Right cardiac atrium (tissue), 5 donors: Measurements from ENCODE around the gene CLEC17A. TPM values are rescaled to one million over a fixed set of nuclear protein-coding genes. Genes with fewer than 3 reads are reported as not detected.
"Not testable (repeated sequence)": the region's sequence is repeated elsewhere in the genome, so short reads cannot be mapped to it uniquely, and the experiment has no call there.

ENCODE experiments used
- ATAC-seq, 2 donors: fragments of 200-7000 bp; cut with Tn5 transposase; one replicate each; pipeline versions ENCODE4 v1.8.0 to v1.9.1; 2020; ENCODE audit warnings: moderate library complexity in 2 of 2, mild to moderate bottlenecking in 1 of 2
- DNase-seq, 3 donors: peaks; one replicate each; pipeline ENCODE4 v3.0.0-alpha.2; 2020
- H3K27ac ChIP-seq: one replicate; pipeline ENCODE4 v1.5.1; 2013; ENCODE audit warnings: mild to moderate bottlenecking, low read length, control low read depth, moderate library complexity
- H3K27me3 ChIP-seq: one replicate; pipeline ENCODE4 v1.6.1; 2013; ENCODE audit not compliant: control insufficient read depth, insufficient read depth
- H3K4me1 ChIP-seq: one replicate; pipeline ENCODE4 v1.6.1; 2013; ENCODE audit warnings: low read length; ENCODE audit not compliant: control insufficient read depth, insufficient read depth
- H3K4me3 ChIP-seq: one replicate; pipeline ENCODE4 v1.5.1; 2013; ENCODE audit warnings: low read length, control low read depth
- H3K9me3 ChIP-seq: one replicate; pipeline ENCODE4 v1.6.1; 2013; ENCODE audit warnings: low read length; ENCODE audit not compliant: control insufficient read depth
- WGBS: extraction: QIAGEN DNeasy Blood & Tissue Kit; methylation state at CpG from one replicate; pipeline ENCODE4 v1.1.7; 2013; 5-methylcytosine and 5-hydroxymethylcytosine counted together
- intact Hi-C, 4 donors: fragments of 100-400 bp; cut with DNase I; formaldehyde crosslinking; loops; one replicate each; pipeline versions ENCODE4 v1.11.0 to v1.14.0; 2022 to 2023
- polyA plus RNA-seq: library from polyadenylated mRNA; stranded (reverse); fragments of 200-250 nt; gene quantifications from one replicate; pipeline ENCODE4 v1.2.3, GENCODE V29; 2013
- total RNA-seq, 4 donors: library from RNA; stranded (reverse); fragmentation: NEBNext Ultra II Directional; extraction: Animal tissue kit (Norgen Biotek cat#: 25700); gene quantifications; one replicate each; pipeline ENCODE4 v1.2.1, GENCODE V29; 2021
- donor health status: healthy with polysubstance abuse.
- donor health status: DM: no; HTN: yes; CAD: no.
- donor health status: DM: no; HTN: no; CAD: no.
- donor health status: DM: no; HTN: yes; CAD: no; lungs with severe emphysema.
- donor health status: DM: yes; HTN: yes; CAD: no.

The CLEC17A gene
- total and polyA plus RNA-seq, 5 donors = not detected

DNA sequence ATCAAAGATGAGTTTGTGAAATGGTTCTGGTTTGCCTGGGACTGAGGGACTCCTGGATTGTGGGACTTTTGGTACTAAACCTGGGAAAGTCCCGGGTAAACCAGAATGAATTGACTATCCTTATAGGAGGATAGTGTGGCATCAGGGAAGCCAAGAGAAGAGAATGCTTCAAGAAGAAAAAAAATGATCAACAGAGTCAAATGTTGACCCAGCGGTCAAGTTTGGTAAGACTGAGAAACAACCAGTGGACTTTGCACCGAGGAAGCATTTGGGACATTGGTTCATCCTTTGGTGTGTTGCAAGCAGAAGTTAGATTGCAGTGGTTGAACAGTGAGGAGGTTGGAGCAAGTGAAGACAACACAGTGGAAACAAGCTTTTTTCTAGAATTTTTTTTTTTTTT, 33.5 kb downstream of the CLEC17A start:
- Histone ChIP-seq H3K4me1 (no peaks in the 10 kb centered on the region), H3K27ac (no peak overlapping the region), H3K9me3 (peaks cover 2% of the 10 kb centered on the region), H3K27me3 (no peaks in the 10 kb centered on the region), H3K4me3 (no peak overlapping the region)
- intact Hi-C loops = no loop called here
- DNase-seq = no peak
- 87% methylated on average over 3 of the region's 3 CpGs for WGBS
- ATAC-seq = no peak

DNA sequence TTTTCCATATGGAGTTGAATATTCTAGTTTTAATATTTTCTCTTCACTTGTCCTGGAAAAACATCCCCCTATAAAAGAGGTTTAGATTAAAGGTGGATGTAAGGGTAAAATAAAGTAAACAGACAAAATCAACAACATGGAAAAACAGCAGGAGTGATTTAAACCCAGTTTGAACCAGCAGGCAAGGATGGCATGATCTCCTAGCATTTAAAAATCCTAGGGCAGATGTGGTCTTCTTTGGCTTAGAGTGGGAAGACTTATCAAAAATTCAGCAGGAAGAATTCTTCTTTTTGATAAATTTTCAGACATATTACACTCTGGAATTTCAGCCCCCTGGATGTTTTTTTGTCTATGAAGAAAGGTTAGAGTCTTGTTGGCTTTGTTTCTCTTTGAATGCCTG, 36.5 kb downstream of the CLEC17A start:
- DNase-seq (no peak), ATAC-seq (no peak)
- Histone ChIP-seq H3K27me3 (no peaks in the 10 kb centered on the region), H3K4me1 (no peaks in the 10 kb centered on the region), H3K4me3 (no peak overlapping the region), H3K9me3 (peaks cover 2% of the 10 kb centered on the region), H3K27ac (no peak overlapping the region)
- intact Hi-C loops = no loop called here

DNA sequence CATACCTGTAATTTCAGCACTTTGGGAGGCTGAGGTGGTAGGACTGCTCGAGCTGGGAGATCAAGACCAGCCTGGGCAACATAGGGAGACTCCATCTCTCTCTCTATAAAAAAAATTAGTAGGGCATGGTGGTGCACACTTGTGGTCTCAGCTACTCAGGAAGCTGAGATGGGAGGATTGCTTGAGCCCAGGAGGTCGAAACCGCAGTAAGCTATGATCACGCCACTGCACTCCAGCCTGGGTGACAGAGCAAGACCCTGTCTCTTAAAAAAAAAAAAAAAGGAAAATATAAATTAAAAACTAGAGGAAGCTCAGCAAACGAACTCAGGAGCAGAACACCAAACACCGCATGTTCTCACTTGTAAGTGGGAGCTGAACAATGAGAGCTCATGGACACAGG, 41.6 kb downstream of the CLEC17A start:
- H3K4me1 ChIP-seq, ATAC-seq, H3K27ac ChIP-seq, DNase-seq, H3K4me3 ChIP-seq, intact Hi-C loops, H3K9me3 ChIP-seq, H3K27me3 ChIP-seq: not testable (repeated sequence)
- 78% methylated on average over 6 of the region's 6 CpGs for WGBS

DNA sequence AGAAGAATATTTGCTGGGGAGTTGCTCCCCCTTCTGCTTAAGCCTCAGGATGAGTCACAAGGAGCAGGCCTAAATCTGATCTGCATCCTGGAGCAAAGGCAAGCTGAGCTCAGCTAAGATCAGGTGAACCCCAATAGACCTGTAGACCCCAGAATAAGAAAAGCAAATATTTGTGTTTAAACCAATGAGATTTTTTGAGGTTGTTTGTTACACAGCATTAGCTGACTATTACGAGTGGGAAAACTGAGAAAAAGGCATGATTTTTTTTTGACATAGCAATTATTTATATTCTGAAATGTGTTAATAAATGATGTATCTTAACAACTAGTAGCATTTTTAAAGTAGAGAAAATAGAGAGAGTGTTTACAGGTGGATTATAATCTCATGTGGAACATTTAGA, 46.7 kb downstream of the CLEC17A start:
- Histone ChIP-seq H3K4me1 (no peaks in the 10 kb centered on the region), H3K27me3 (no peaks in the 10 kb centered on the region), H3K9me3 (peaks cover 2% of the 10 kb centered on the region), H3K27ac (no peak overlapping the region), H3K4me3 (no peak overlapping the region)
- DNase-seq = no peak
- intact Hi-C loops = no loop called here
- WGBS = 84% methylated on average over 1 of the region's 1 CpG
- ATAC-seq = no peak

DNA sequence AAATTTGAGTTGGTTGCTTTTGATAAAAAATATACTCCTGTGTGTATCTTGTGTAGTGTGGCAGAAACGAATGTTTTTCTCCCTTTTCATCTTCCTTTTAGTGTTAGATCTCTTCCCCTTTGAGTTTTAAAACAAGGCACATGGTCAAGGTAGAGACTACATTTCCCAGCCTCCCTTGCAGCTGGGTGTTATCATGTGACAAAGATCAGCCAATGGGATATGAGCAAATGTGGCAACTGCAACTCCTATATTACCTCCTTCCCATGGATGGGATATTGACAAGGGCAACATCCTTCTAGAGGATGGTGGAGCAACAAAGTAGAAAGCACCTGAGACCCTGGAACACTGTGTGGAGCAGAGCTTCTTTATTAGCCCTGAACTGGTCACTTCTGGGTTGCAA, 49.4 kb downstream of the CLEC17A start:
- intact Hi-C loops = no loop called here
- H3K4me1 ChIP-seq = no peaks in the 10 kb centered on the region
- no peaks in the 10 kb centered on the region for H3K27me3 ChIP-seq
- 17% methylated on average over 1 of the region's 1 CpG for WGBS
- peaks cover 2% of the 10 kb centered on the region for H3K9me3 ChIP-seq
- H3K27ac ChIP-seq = no peak overlapping the region
- no peak overlapping the region for H3K4me3 ChIP-seq
- ATAC-seq (no peak), DNase-seq (no peak)

DNA sequence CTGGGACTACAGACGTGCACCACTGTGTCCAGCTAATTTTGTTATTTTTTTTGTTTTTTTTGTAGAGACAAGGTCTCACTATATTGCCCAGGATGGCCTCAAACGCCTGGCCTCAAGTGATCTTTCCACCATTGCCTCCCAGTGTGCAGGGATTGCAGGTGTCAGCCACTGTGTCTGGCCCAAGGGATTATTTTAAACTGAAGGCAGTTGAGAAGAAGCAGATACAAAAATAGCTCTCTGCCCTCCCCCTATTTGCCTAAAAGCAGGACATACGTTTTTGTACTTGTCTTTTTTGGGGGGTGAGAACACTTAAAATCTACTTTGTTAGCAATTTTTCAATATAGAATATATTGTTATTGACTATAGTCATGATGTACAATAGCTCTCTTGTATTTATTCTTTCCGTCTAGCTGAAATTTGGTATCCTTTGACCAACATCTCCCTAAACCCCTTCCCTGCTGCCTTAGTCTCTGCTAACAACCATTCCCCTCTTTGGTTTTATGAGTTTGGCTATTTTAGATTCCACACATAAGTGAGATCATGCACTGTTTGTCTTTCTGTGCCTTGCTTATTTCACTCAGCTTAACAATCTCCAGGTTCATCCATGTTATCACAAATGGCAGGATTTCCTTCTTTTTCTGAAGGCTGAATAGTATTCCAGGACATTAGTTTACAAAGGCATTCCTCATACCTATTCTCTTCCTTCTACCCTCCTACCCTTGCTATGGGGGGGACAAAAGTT, 56.8 kb downstream of the CLEC17A start:
- ATAC-seq (no peak), DNase-seq (no peak)
- Histone ChIP-seq H3K4me1 (no peaks in the 10 kb centered on the region), H3K4me3 (no peak overlapping the region), H3K27ac (no peak overlapping the region), H3K9me3 (peaks cover 4% of the 10 kb centered on the region), H3K27me3 (no peaks in the 10 kb centered on the region)
- WGBS = 48% methylated on average over 4 of the region's 4 CpGs
- intact Hi-C loops = no loop called here

DNA sequence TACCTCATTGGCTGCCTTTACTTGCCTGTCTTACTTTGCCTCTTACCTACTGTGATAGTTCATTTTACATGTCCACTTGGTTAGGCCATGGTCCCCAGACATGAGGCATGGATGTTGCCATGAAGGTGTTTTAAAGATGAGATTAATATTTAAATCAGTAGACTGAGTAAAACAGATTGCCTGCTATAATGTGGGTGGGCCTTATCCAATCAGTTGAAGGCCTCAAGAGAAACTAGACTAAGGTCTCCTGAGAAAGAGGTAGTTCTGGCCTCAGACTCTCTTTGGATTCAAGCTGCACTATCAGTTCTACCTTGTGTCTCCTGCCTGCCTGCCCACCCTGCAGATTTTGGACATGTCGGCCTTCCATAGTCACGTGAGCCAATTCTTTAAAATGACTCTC, 65.6 kb downstream of the CLEC17A start:
- DNase-seq = no peak
- H3K27me3 ChIP-seq = no peaks in the 10 kb centered on the region
- no peaks in the 10 kb centered on the region for H3K9me3 ChIP-seq
- WGBS = 91% methylated on average over 2 of the region's 2 CpGs
- H3K27ac ChIP-seq = no peak overlapping the region
- intact Hi-C loops = no loop called here
- no peaks in the 10 kb centered on the region for H3K4me1 ChIP-seq
- no peak overlapping the region for H3K4me3 ChIP-seq
- ATAC-seq = no peak

DNA sequence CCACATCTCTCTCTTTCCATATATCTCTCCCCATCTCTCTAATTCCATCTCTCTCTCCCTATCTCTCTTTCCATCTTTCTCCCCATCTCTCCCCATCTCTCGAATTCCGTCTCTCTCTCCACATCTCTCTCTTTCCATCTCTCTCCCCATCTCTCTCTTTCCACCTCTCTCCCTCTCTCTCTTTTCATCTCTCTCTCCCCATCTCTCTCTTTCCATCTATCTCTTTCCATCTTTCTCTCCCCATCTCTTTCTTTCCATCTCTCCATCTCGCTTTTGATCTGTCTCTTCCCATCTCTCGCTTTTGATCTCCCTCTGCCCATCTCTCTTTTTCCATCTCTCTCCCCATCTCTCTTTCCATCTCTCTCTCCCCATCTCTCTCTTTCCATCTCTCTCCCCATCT, 66.1 kb downstream of the CLEC17A start:
- no peaks in the 10 kb centered on the region for H3K4me1 ChIP-seq
- H3K27me3 ChIP-seq = no peaks in the 10 kb centered on the region
- WGBS = 66% methylated on average over 4 of the region's 4 CpGs
- ATAC-seq (no peak), DNase-seq (no peak)
- no peaks in the 10 kb centered on the region for H3K9me3 ChIP-seq
- no peak overlapping the region for H3K27ac ChIP-seq
- intact Hi-C loops = no loop called here
- H3K4me3 ChIP-seq = no peak overlapping the region

DNA sequence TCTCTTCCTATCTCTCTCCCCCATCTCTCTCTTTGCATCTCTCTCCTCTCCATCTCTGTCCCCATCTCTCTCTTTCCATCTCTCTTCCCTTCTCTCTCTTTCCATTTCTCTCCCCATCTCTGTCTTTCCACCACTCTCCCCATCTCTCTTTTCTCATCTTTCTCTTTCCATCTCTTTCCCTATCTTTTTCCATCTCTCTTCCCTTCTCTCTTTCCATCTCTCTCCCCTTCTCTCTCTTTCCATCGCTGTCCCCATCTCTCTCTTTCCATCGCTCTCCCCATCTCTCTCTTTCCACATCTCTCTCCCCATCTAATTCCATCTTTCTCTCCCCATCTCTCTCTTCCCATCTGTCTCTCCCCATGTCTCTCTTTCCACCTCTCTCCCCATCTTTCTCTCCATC, 67.3 kb downstream of the CLEC17A start:
- H3K4me3 ChIP-seq = no peak overlapping the region
- no peaks in the 10 kb centered on the region for H3K9me3 ChIP-seq
- no peaks in the 10 kb centered on the region for H3K4me1 ChIP-seq
- H3K27me3 ChIP-seq = no peaks in the 10 kb centered on the region
- ATAC-seq (no peak), DNase-seq (no peak)
- intact Hi-C loops = no loop called here
- WGBS = 69% methylated on average over 2 of the region's 2 CpGs
- no peak overlapping the region for H3K27ac ChIP-seq

DNA sequence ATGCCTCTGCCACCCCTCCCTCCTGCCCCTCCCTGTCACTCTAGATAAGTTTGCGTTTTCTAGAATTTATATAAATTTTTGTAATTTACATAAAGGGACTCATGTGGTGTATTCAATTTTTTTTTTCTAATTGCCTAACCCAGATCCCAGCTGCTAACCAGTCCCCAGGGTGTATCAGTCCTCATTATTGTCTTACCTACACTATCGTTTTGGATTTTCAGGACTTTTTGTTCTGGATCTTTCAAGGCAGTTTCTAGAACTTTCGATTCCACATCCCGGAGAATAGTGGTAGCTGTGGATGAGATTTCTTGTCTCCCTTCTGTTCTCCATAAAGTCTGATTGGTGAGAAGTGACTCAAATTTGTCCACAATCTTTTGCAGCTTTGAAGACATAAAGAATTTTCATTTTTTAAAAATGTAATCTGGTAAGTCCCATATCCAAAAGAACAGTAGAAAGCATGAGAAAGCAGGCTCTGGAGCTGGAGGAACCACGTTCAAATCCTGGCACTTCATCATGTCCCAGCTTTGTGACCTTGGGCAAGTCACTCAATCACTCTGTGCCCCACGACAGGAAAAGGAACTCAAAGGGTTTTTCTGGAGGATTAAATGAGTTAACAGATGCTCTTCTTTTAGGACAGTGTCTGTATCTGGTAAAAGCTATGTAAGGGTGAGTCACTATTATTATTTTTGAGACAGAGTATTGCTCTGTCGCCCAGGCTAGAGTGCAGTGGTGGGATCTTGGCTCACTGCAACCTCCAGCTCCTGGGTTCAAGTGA, 72.1 kb downstream of the CLEC17A start:
- Histone ChIP-seq H3K9me3 (no peaks in the 10 kb centered on the region), H3K4me3 (no peak overlapping the region), H3K4me1 (no peaks in the 10 kb centered on the region), H3K27me3 (no peaks in the 10 kb centered on the region), H3K27ac (no peak overlapping the region)
- intact Hi-C loops = no loop called here
- ATAC-seq = no peak
- DNase-seq = no peak
- 65% methylated on average over 7 of the region's 7 CpGs for WGBS

DNA sequence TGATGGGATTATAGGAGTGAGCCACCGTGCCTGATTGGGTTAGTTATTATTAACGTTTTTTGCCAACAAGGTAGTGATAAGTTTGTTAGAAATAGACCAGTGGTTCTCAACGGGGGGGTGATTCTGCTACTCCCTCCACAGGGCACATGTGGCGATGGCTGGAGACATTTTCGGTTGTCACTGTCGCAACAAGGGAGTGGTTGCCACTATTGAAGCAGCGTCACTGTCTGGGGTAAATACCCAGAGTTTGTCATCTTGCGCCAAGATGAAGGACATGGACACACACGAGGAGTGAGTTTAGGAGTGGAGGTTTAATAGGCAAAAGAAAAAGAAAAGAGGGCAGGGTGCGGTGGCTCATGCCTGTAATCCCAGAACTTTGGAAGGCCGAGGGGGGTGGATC, 72.8 kb downstream of the CLEC17A start:
- intact Hi-C loops = no loop called here
- H3K27ac ChIP-seq = no peak overlapping the region
- no peak for ATAC-seq
- no peak for DNase-seq
- no peaks in the 10 kb centered on the region for H3K27me3 ChIP-seq
- no peaks in the 10 kb centered on the region for H3K4me1 ChIP-seq
- H3K9me3 ChIP-seq = no peaks in the 10 kb centered on the region
- H3K4me3 ChIP-seq = no peak overlapping the region
- 71% methylated on average over 11 of the region's 11 CpGs for WGBS
